Superior temporal gyrus (tissue), 1 donor: Measurements from ENCODE around the gene LRRC37A2.
"Not testable (repeated sequence)": the region's sequence is repeated elsewhere in the genome, so short reads cannot be mapped to it uniquely, and the experiment has no call there.

Source experiments
- DNase-seq: peaks from one replicate; pipeline ENCODE4 v3.0.0-alpha.2; 2016; ENCODE audit errors: extremely low spot score

Gene LRRC37A2

GRCh38 chr17:46598344-46598931 is 86.2 kb downstream of the LRRC37A2 start:
- DNase-seq, result not testable (repeated sequence)

- DNase-seq, result not testable (repeated sequence)
These were observed 88.5 kb downstream of the LRRC37A2 start for GRCh38 chr17:46600767-46601166.

GRCh38 chr17:46603125-46603524 is 90.9 kb downstream of the LRRC37A2 start:
- not testable (repeated sequence) for DNase-seq
